GM12878 (cell line): ENCODE data around the gene MYOM3. TPM values are rescaled to one million over a fixed set of nuclear protein-coding genes. Genes with fewer than 3 reads are reported as not detected.

Experiments used
- ATAC-seq: fragments of 200-7000 bp; cut with Tn5 transposase; 3 replicates; pipeline ENCODE4 v1.9.1; 2020; ENCODE audit warnings: mild to moderate bottlenecking, moderate library complexity
- BruUV-seq: library from RNA; stranded (reverse); fragments of 400-500 nt; replicated peaks from 2 replicates; lab custom pipeline; 2021; lab: Mats Ljungman, UMichigan
- CTCF ChIA-PET: fragments of 300-600 bp; sonication (Branson Sonifier 250); formaldehyde crosslinking; extraction: SDS; loops from one replicate; lab custom pipeline; 2021; ENCODE audit warnings: inconsistent platforms; lab: Yijun Ruan, JAX
- POLR2A ChIA-PET: fragments of 350-600 bp; formaldehyde crosslinking; extraction: SDS; loops from one replicate; lab custom pipeline; 2021; ENCODE audit warnings: inconsistent platforms; lab: Charles Lee
- RAD21 ChIA-PET: fragments of 300-600 bp; sonication (Branson Sonifier 250); formaldehyde crosslinking; loops from one replicate; lab custom pipeline; 2023; ENCODE audit warnings: antibody characterized with exemption; ENCODE audit not compliant: unreplicated experiment; lab: Charles Lee
- SMC1A ChIA-PET: fragments of 300-600 bp; sonication (Branson Sonifier 250); formaldehyde crosslinking; loops from one replicate; lab custom pipeline; 2023; ENCODE audit not compliant: unreplicated experiment, uncharacterized antibody; lab: Charles Lee
- DNase-seq: peaks from one replicate; pipeline ENCODE4 v3.0.0-alpha.2; 2011; ENCODE audit warnings: low read depth, low spot score
- FAIRE-seq: peaks from 3 replicates; lab custom pipeline; 2011; peaks lifted over from hg19 to GRCh38; lab: Jason Lieb, UNC
- H2AFZ ChIP-seq: 2 replicates; pipeline ENCODE4 v1.6.0; 2011; ENCODE audit warnings: low read depth, low read length, control low read depth; ENCODE audit not compliant: control insufficient read depth
- H3K27ac ChIP-seq: 2 replicates; pipeline ENCODE4 v1.5.1; 2011; ENCODE audit warnings: control low read depth; ENCODE audit not compliant: control insufficient read depth, insufficient read depth
- H3K27me3 ChIP-seq, 2 experiments: replicated peaks in 1 of 2; 2 replicates each; pipeline versions ENCODE4 v1.6.0 to v1.6.1; 2011; ENCODE audit warnings: low read length in 1 of 2; ENCODE audit not compliant: control insufficient read depth in 2 of 2, insufficient read depth in 2 of 2
- H3K36me3 ChIP-seq, 2 experiments: 2 replicates each; pipeline ENCODE4 v1.5.1; 2011; ENCODE audit warnings: low read length in 1 of 2; ENCODE audit not compliant: control insufficient read depth in 2 of 2, insufficient read depth in 2 of 2
- H3K4me1 ChIP-seq: 2 replicates; pipeline ENCODE4 v1.6.1; 2011; ENCODE audit warnings: mild to moderate bottlenecking, low read length, moderate library complexity, mixed read lengths; ENCODE audit not compliant: control insufficient read depth, insufficient read depth
- H3K4me2 ChIP-seq: 2 replicates; pipeline ENCODE4 v1.6.0; 2011; ENCODE audit warnings: control low read depth; ENCODE audit not compliant: control insufficient read depth, insufficient read depth
- H3K4me3 ChIP-seq: fragments of 200-600 bp; sonication (generic); 2 replicates; pipeline ENCODE4 v1.5.1; 2016
- H3K79me2 ChIP-seq: 2 replicates; pipeline ENCODE4 v1.6.0; 2011; ENCODE audit warnings: low read length; ENCODE audit not compliant: control insufficient read depth, insufficient read depth
- H3K9ac ChIP-seq: 2 replicates; pipeline ENCODE4 v1.8.0; 2011; ENCODE audit warnings: low read length, control low read depth, mixed read lengths; ENCODE audit not compliant: control insufficient read depth, insufficient read depth
- H3K9me3 ChIP-seq: replicated peaks from 3 replicates; pipeline ENCODE4 v1.5.1; 2011; ENCODE audit warnings: mild to moderate bottlenecking, low read length; ENCODE audit not compliant: control insufficient read depth, insufficient read depth
- H4K20me1 ChIP-seq: 2 replicates; pipeline ENCODE4 v1.6.0; 2011; ENCODE audit not compliant: control insufficient read depth, insufficient read depth
- BRCA1 ChIP-seq: IDR thresholded peaks from 2 replicates; pipeline ENCODE4 v1.6.1; 2011; ENCODE audit warnings: low read depth, low read length, improper control_type of control experiment
- CHD1 ChIP-seq: IDR thresholded peaks from 2 replicates; pipeline ENCODE4 v1.6.1; 2012; ENCODE audit warnings: low read depth, low read length, improper control_type of control experiment
- MEF2B ChIP-seq: fragments of 450-650 bp; IDR thresholded peaks from 2 replicates; pipeline ENCODE4 v1.6.1; 2018; ENCODE audit warnings: mild to moderate bottlenecking, moderate library complexity; ENCODE audit not compliant: partially characterized antibody, poor library complexity, severe bottlenecking
- NFXL1 ChIP-seq: fragments of 450-650 bp; IDR thresholded peaks from 2 replicates; pipeline ENCODE4 v1.6.1; 2017; ENCODE audit warnings: antibody characterized with exemption, mild to moderate bottlenecking, borderline replicate concordance
- NRF1 ChIP-seq: conservative IDR thresholded peaks from 2 replicates; pipeline ENCODE4 v1.6.1; 2011; ENCODE audit warnings: mild to moderate bottlenecking, low read depth, low read length, improper control_type of control experiment
- SIN3A ChIP-seq: IDR thresholded peaks from 2 replicates; pipeline ENCODE4 v1.6.1; 2012; ENCODE audit warnings: low read depth, low read length, improper control_type of control experiment
- TAF1 ChIP-seq: IDR thresholded peaks from 2 replicates; pipeline ENCODE4 v1.6.1; 2011; ENCODE audit warnings: mild to moderate bottlenecking, low read depth, low read length, borderline replicate concordance
- TCF7 ChIP-seq: IDR thresholded peaks from 2 replicates; pipeline ENCODE4 v1.6.1; 2014; ENCODE audit warnings: antibody characterized with exemption, borderline replicate concordance
- ZNF207 ChIP-seq: fragments of 450-650 bp; IDR thresholded peaks from 2 replicates; pipeline ENCODE4 v1.6.1; 2014; ENCODE audit warnings: antibody characterized with exemption, mild to moderate bottlenecking, borderline replicate concordance
- ZZZ3 ChIP-seq: IDR thresholded peaks from 2 replicates; pipeline ENCODE4 v1.6.1; 2011; ENCODE audit warnings: low read depth; ENCODE audit not compliant: control insufficient read depth, insufficient read length
- WGBS: methylation state at CpG from one replicate; pipeline ENCODE4 v1.1.6; 2016; ENCODE audit warnings: low lambda C conversion rate; ENCODE audit not compliant: insufficient replicate concordance, insufficient coverage; ENCODE audit errors: missing lambda C conversion rate; 5-methylcytosine and 5-hydroxymethylcytosine counted together
- in situ Hi-C: fragments of 300-500 bp; cut with MboI; formaldehyde crosslinking; loops from 9 replicates; pipeline ENCODE4 v1.14.3; 2018; ENCODE audit warnings: mixed read lengths
- intact Hi-C: fragments of 100-400 bp; cut with micrococcal nuclease; formaldehyde crosslinking; loops from one replicate; pipeline ENCODE4 v1.14.2; 2022; ENCODE audit not compliant: unreplicated experiment
- polyA plus RNA-seq, 11 experiments: library from polyadenylated mRNA; depleted of rRNA in 4 of 11; unstranded in 6 of 11; stranded (reverse) in 5 of 11; fragments of >200 nt; fragmentation: Nextera tagmentation in 4 of 11; fragmentation: Illumina TruSeq in 1 of 11; extraction: Ambion mirVana in 4 of 11; extraction: Trizol in 1 of 11; gene quantifications; 1 replicate in 1 of 11; 2 replicates in 10 of 11; pipeline versions ENCODE4 v1.2.1 to v1.2.3, GENCODE V29; 2011 to 2016; ENCODE audit warnings: inconsistent platforms in 2 of 11, missing spikeins in 2 of 11, low read depth in 1 of 11
- total RNA-seq, 4 experiments: library from RNA; depleted of rRNA in 3 of 4; stranded (reverse); fragments of >200 nt in 3 of 4; fragmentation: Illumina TruSeq in 1 of 4; extraction: Trizol in 1 of 4; gene quantifications; 2 replicates each; pipeline versions ENCODE4 v1.2.1 to v1.2.3, GENCODE V29; 2013 to 2021

The MYOM3 gene
- total and polyA plus RNA-seq, 10 of the 15 experiments (the other 5 are each of a cell fraction or from before 2014, with no cell fraction given): 0.06 TPM; not detected in 9

- H4K20me1 ChIP-seq: no peaks in the 10 kb centered on the region
- no peak overlapping the region for H3K4me2 ChIP-seq
- H3K9me3 ChIP-seq: no peaks in the 10 kb centered on the region; the same call in 2 of the 3 replicates
- SMC1A ChIA-PET: no interaction called here
- no peak overlapping the region for H3K27ac ChIP-seq
- no TSS peak for BruUV-seq
- ATAC-seq: no peak
- CTCF ChIA-PET: interaction anchor here (0.6 kb wide), 1 partner anchor 58 kb away, joined by 4 read pairs; no protein-coding TSS in a partner anchor
- TF ChIP-seq NFXL1 (no peak), MEF2B (no peak), CHD1 (no peak), BRCA1 (no peak), TAF1 (no peak), ZNF207 (no peak), NRF1 (no peak), TCF7 (no peak), ZZZ3 (no peak), SIN3A (no peak)
- H3K36me3 ChIP-seq: no peaks in the 10 kb centered on the region
- no peak overlapping the region for H3K4me3 ChIP-seq
- RAD21 ChIA-PET: no interaction called here
- no peaks in the 10 kb centered on the region for H3K4me1 ChIP-seq
- 51% methylated on average over 17 of the region's 17 CpGs for WGBS
- in situ Hi-C loops: no loop called here
- POLR2A ChIA-PET: no interaction called here
- no peak overlapping the region for H3K9ac ChIP-seq
- no peak for FAIRE-seq
- intact Hi-C loops: no loop called here
- no peaks in the 10 kb centered on the region for H3K79me2 ChIP-seq
- no peak overlapping the region for H2AFZ ChIP-seq
- H3K27me3 ChIP-seq: peaks cover 2 to 5% of the 10 kb centered on the region in 2 experiments; a peak in 2 of 4 replicates
- DNase-seq: no peak
Measured at GRCh38 chr1:24140741-24141181, 28.8 kb upstream of the MYOM3 start.
